ENCODE results near the gene MAT2A. TPM values are rescaled to one million over a fixed set of nuclear protein-coding genes. Genes with fewer than 3 reads are reported as not detected.

The MAT2A gene
- polyA plus RNA-seq, 1 experiment = 409 TPM

GRCh38 chr2:85549095-85549494 is 10.1 kb downstream of the MAT2A start:
- Histone ChIP-seq H3K27ac (ENCODE audit: low read depth, low read length) (peak overlapping the region; percentile 75), H3K9me3 (ENCODE audit: control insufficient read depth, insufficient read depth, low read length) (no peaks in the 10 kb centered on the region), H3K27me3 (ENCODE audit: control insufficient read depth, insufficient read depth, low read length) (no peaks in the 10 kb centered on the region), H3K4me3 (ENCODE audit: low read depth, low read length) (no peak overlapping the region)
- CTCF ChIA-PET = interaction anchor here (0.6 to 6.6 kb wide), 3 partner anchors 9 to 128 kb away, joined by 3 to 124 read pairs (median 53); partner anchors contain the start of genes MAT2A and SH2D6
- POLR2A ChIA-PET = interaction anchor here (0.6 to 6.3 kb wide), 17 partner anchors 9 to 194 kb away, joined by 3 to 172 read pairs (median 6); partner anchors contain the start of genes C2orf68, ELMOD3, GGCX and MAT2A
- TF ChIP-seq CTCF (IDR thresholded peaks at IDR 0.05; ENCODE audit: low read depth, low read length) = no peak
- DNase-seq (ENCODE audit: low read depth, low spot score) = no peak

- DNase-seq (ENCODE audit: low read depth, low spot score) = peak; percentile 98
- CTCF ChIA-PET = interaction anchor here (0.6 to 6.6 kb wide), 6 partner anchors 10 to 226 kb away, joined by 3 to 124 read pairs (median 10); partner anchors contain the start of genes MAT2A, RNF181 and SH2D6
- no peak overlapping the region for H3K4me3 ChIP-seq (ENCODE audit: low read depth, low read length)
- POLR2A ChIA-PET = interaction anchor here (0.6 to 6.3 kb wide), 21 partner anchors 10 to 223 kb away, joined by 3 to 172 read pairs (median 5); partner anchors contain the start of genes C2orf68, ELMOD3, GGCX and MAT2A
- H3K9me3 ChIP-seq (ENCODE audit: control insufficient read depth, insufficient read depth, low read length) = no peaks in the 10 kb centered on the region
- no peaks in the 10 kb centered on the region for H3K27me3 ChIP-seq (ENCODE audit: control insufficient read depth, insufficient read depth, low read length)
- no peak for TF ChIP-seq CTCF (IDR thresholded peaks at IDR 0.05; ENCODE audit: low read depth, low read length)
- peak overlapping the region; percentile 93 for H3K27ac ChIP-seq (ENCODE audit: low read depth, low read length)
Measured at GRCh38 chr2:85549826-85550225, 10.9 kb downstream of the MAT2A start.

- Histone ChIP-seq H3K27ac (ENCODE audit: low read depth, low read length) (peak overlapping the region; percentile 93), H3K4me3 (ENCODE audit: low read depth, low read length) (no peak overlapping the region), H3K27me3 (ENCODE audit: control insufficient read depth, insufficient read depth, low read length) (no peaks in the 10 kb centered on the region), H3K9me3 (ENCODE audit: control insufficient read depth, insufficient read depth, low read length) (no peaks in the 10 kb centered on the region)
- DNase-seq (ENCODE audit: low read depth, low spot score) = no peak
- ChIA-PET CTCF (interaction anchor here (1.1 to 6.6 kb wide), 9 partner anchors 9 to 226 kb away, joined by 3 to 124 read pairs (median 8); partner anchors contain the start of genes ELMOD3, MAT2A, RETSAT and RNF181), POLR2A (interaction anchor here (0.6 to 6.3 kb wide), 14 partner anchors 11 to 196 kb away, joined by 3 to 172 read pairs (median 6); partner anchors contain the start of genes C2orf68, ELMOD3, GGCX and MAT2A)
- no peak for TF ChIP-seq CTCF (IDR thresholded peaks at IDR 0.05; ENCODE audit: low read depth, low read length)
Measured at GRCh38 chr2:85550486-85550885, 11.5 kb downstream of the MAT2A start.

- H3K27me3 ChIP-seq (ENCODE audit: control insufficient read depth, insufficient read depth, low read length) = no peaks in the 10 kb centered on the region
- no peak overlapping the region for H3K4me3 ChIP-seq (ENCODE audit: low read depth, low read length)
- CTCF ChIA-PET = interaction anchor here (0.5 to 6.6 kb wide), 30 partner anchors 8 to 251 kb away, joined by 3 to 124 read pairs (median 4); partner anchors contain the start of genes ELMOD3, GGCX, MAT2A and RETSAT
- H3K9me3 ChIP-seq (ENCODE audit: control insufficient read depth, insufficient read depth, low read length) = no peaks in the 10 kb centered on the region
- POLR2A ChIA-PET = interaction anchor here (0.5 to 6.3 kb wide), 11 partner anchors 9 to 525 kb away, joined by 3 to 172 read pairs (median 5); partner anchors contain the start of genes ELMOD3, GGCX, MAT2A and RETSAT
- TF ChIP-seq CTCF (IDR thresholded peaks at IDR 0.05; ENCODE audit: low read depth, low read length) = peak; percentile 93
- DNase-seq (ENCODE audit: low read depth, low spot score) = no peak
- no peak overlapping the region for H3K27ac ChIP-seq (ENCODE audit: low read depth, low read length)
Measured at GRCh38 chr2:85551698-85552678, 13.0 kb downstream of the MAT2A start.

Measured in AG04450 (cell line).